ENCODE measurements around the gene NME7.
"Not testable (repeated sequence)": the region's sequence is repeated elsewhere in the genome, so short reads cannot be mapped to it uniquely, and the experiment has no call there.

NME7 gene

DNA sequence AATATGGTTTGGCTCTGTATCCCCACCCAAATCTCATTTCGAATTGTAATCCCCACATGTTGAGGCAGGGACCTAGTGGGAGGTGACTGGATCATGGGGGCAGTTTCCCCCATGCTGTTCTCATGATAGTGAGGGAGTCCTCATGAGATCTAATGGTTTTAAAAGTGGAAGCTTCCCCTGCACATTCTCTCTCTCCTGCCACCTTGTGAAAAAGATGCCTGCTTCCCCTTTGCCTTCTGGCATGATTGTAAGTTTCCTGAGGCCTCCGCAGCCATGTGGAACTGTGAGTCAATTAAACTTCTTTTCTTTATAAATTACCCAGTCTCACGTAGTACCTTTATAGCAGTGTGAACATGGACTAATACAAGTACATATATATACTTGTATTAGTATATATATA, 25.5 kb downstream of the NME7 start:
- not testable (repeated sequence) for DNase-seq (ENCODE audit: low read depth)

- DNase-seq (ENCODE audit: low read depth): no peak
Measured at GRCh38 chr1:169340882-169341281, 26.7 kb downstream of the NME7 start.

DNA sequence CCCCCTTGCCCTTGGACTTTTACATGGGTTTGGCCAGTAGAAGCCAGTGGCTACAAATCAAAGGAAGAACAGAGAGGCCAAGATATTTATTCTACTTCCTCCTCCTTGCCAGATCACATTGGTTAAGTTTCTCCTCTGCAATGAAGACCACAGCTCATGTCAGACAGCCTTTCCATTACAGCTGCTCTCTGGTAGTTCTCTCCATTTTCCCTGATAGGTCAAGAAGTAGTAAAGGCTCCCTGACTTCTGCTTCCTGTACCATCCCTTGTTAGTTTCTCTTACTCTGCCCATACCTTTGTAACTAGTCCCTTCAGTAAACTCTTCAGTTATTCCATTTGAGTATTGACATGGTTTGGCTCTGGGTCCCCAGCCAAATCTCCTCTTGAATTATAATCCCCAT, 27.8 kb downstream of the NME7 start:
- DNase-seq (ENCODE audit: low read depth): no peak

GRCh38 chr1:169338617-169339016, 29.0 kb downstream of the NME7 start:
- DNase-seq (ENCODE audit: low read depth): no peak

GRCh38 chr1:169336947-169337715, 30.5 kb downstream of the NME7 start:
- DNase-seq (ENCODE audit: low read depth): not testable (repeated sequence)

DNA sequence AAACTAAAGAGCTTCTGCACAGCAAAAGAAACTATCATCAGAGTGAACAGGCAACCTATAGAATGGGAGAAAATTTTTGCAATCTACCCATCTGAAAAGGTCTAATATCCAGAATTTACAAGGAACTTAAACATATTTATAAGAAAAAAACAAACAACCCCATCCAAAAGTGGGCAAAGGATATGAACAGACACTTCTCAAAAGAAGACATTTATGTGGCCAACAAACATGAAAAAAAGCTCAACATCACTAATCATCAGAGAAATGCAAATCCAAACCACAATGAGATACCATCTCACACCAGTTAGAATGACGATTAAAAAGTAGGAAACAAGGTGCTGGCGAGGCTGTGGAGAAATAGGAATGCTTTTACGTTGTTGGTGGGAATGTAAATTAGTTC, 32.9 kb downstream of the NME7 start:
- DNase-seq (ENCODE audit: low read depth): not testable (repeated sequence)

- no peak for DNase-seq (ENCODE audit: low read depth)
Measured at GRCh38 chr1:169330927-169331326, 36.7 kb downstream of the NME7 start.

DNA sequence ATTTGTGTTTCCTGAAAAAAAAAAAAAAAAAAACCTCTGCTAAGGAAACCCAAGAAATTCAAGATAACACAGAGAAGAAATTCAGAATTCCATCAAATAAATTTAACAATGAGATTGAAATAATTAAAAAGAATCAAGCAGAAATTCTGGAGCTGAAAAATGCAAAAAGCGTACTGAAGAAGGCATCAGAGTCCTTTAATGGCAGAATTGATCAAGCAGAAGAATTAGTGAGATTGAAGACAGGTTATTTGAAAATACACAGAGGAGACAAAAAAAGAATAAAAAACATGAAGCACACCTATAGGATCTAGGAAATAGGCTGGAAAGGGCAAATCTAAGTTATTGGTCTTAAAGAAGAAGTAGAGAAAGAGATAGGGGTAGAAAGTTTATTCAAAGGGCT, 38.2 kb downstream of the NME7 start:
- DNase-seq (ENCODE audit: low read depth): no peak

DNA sequence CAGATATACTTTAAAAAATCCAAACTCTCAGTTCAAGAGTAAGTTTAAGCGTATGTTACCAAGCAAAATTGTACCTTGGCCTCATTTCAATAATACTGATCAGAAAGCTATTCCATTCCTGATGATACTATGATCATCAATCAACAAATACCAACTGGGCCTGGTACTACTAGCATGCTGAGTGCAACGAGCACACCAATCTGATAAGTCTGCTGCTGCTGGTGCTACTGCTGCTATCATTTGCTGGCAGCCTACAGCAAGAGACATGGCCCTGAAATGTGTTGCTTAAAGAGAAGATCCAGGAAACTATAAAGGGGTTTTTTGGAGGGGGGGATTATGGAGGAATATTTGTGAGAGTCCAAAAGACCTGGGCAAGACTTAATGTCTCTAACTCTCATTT, 39.7 kb downstream of the NME7 start:
- no peak for DNase-seq (ENCODE audit: low read depth)

GRCh38 chr1:169326956-169327268, 40.7 kb downstream of the NME7 start:
- no peak for DNase-seq (ENCODE audit: low read depth)

DNA sequence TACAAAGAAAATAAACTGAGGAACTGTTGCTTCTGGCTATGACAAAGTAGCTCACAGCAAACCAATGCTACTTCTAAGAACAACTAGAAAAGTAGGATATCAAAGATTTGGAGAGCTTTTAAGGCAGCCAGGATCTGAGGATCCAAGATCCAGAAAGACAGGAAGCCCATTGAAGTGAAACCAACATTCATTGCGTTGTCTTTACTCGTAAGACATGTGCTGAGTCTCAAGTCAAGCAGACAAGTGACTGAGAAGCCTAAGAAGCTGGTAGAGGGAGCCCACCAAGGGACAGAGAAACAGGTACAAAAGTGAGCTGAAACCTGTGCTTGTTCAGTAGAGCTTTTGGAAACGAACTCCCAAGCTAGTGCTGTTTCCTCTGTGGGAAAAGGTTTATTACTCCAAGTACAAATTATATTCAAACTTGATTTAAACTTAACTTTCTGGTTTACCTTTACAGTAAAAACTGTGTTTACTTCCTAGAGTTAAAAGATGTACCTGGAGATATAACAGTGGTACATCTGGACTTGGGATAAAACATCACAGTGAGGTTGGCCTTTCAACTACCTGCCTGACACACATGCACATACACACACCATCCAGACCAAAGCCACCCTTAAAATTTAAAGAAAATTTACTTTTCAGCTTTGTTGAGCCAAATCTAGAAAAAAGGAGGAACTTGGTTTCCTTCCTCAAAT, 41.2 kb downstream of the NME7 start:
- DNase-seq (ENCODE audit: low read depth): no peak

- no peak for DNase-seq (ENCODE audit: low read depth)
Measured at GRCh38 chr1:169325117-169325516, 42.5 kb downstream of the NME7 start.

- DNase-seq (ENCODE audit: low read depth): no peak
Measured at GRCh38 chr1:169322138-169322537, 45.5 kb downstream of the NME7 start.

- no peak for DNase-seq (ENCODE audit: low read depth)
Measured at GRCh38 chr1:169321539-169321938, 46.1 kb downstream of the NME7 start.

- DNase-seq (ENCODE audit: low read depth): no peak
Measured at GRCh38 chr1:169318536-169319244, 48.9 kb downstream of the NME7 start.

GRCh38 chr1:169316556-169316955, 51.0 kb downstream of the NME7 start:
- no peak for DNase-seq (ENCODE audit: low read depth)

- DNase-seq (ENCODE audit: low read depth): peak; percentile 6
Measured at GRCh38 chr1:169312084-169312954, 55.3 kb downstream of the NME7 start.

- DNase-seq (ENCODE audit: low read depth): no peak
Measured at GRCh38 chr1:169309178-169310166, 58.1 kb downstream of the NME7 start.

DNA sequence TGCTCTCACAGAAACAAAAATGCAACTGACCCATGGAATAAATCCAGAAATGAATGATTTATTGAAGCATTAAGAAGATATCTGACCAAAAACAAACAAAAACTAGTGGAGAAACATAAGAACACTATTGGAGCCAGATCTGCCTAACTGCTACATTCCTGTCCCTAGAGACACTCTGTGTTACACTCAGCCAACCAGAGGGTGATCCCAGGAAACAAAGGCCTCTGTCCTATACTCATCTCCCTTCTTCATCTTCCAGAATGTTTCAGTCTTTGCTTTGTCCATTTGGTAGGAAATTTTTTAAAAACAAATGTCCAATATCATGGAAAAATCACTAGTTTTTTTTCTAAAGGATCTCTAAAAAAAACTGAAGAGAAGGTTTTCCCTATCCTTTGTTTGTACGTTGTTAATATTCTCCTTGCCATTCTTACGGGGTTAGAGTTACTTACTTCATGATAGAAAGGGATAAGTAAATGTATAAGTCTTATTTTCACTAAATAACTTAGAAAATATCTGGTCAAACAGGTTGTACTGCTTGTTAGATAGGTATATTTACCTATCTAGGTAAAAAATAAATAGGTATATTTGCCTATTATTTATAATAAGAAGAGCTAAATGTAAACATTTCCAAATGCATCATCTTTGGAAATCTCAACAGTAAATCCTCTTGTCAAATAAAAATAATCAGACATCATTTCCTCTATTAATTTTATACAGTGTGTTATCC, 59.1 kb downstream of the NME7 start:
- no peak for DNase-seq (ENCODE audit: low read depth)

DNA sequence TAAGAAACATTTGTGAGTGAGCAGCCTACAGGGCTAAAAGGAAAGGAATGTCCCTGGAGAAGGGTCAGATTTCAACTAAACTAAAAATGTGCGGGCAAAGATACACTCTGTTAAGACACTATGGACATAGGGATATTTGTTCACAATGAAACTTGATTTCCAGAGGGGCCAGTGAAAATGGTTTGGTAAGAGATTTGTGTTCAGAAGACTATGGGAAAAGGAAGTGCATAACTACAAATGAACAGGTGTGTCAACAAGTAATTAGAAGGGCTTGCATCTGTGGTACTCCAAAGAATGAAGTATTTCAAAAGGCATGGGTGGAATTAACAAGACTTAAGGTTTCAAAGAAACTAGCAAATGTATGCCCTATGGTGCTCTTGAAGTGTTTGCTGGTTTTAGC, 60.4 kb downstream of the NME7 start:
- DNase-seq (ENCODE audit: low read depth): no peak

Measured in stimulated activated CD8-positive, alpha-beta memory T cell treated with anti-CD3 and anti-CD28 coated beads, Interleukin-4, amount 100 ng/mL, for 24 hours (primary cell).